IMR-90 (cell line): ENCODE results near the gene OR2H1. TPM values are rescaled to one million over a fixed set of nuclear protein-coding genes. Genes with fewer than 3 reads are reported as not detected.

ENCODE experiments used
- ATAC-seq: fragments of 200-7000 bp; cut with Tn5 transposase; 2 replicates; pipeline ENCODE4 v1.9.1; 2020; ENCODE audit warnings: low read depth, mild to moderate bottlenecking, moderate library complexity
- BruUV-seq: library from RNA; stranded (reverse); fragments of 400-500 nt; replicated peaks from 2 replicates; lab custom pipeline; 2021; lab: Mats Ljungman, UMichigan
- CTCF ChIA-PET: fragments of 300-600 bp; formaldehyde crosslinking; extraction: SDS; loops from one replicate; lab custom pipeline; 2021; ENCODE audit warnings: antibody characterized with exemption; lab: Yijun Ruan, JAX
- POLR2A ChIA-PET: fragments of 300-600 bp; sonication (Branson Sonifier 250); formaldehyde crosslinking; loops from one replicate; lab custom pipeline; 2022; ENCODE audit warnings: antibody characterized with exemption; ENCODE audit not compliant: unreplicated experiment; lab: Charles Lee
- DNase-seq: peaks from one replicate; pipeline ENCODE4 v3.0.0; 2013
- H2AFZ ChIP-seq: replicated peaks from 2 replicates; pipeline ENCODE3; 2013; ENCODE audit warnings: low read length, mild to moderate bottlenecking; ENCODE audit not compliant: poor library complexity
- H2AK5ac ChIP-seq: 2 replicates; pipeline ENCODE4 v1.6.1; 2013; ENCODE audit warnings: low read depth, low read length, inconsistent platforms
- H2AK9ac ChIP-seq: replicated peaks from 2 replicates; pipeline ENCODE3; 2013; ENCODE audit warnings: mild to moderate bottlenecking, low read depth, low read length, moderate library complexity; ENCODE audit not compliant: poor library complexity
- H2BK120ac ChIP-seq: 2 replicates; pipeline ENCODE4 v1.6.1; 2013; ENCODE audit warnings: low read depth, low read length, inconsistent platforms
- H2BK15ac ChIP-seq: 3 replicates; pipeline ENCODE4 v1.6.1; 2013; ENCODE audit warnings: low read depth, low read length, inconsistent platforms
- H2BK20ac ChIP-seq: 2 replicates; pipeline ENCODE4 v1.6.1; 2013; ENCODE audit warnings: low read depth, mild to moderate bottlenecking, inconsistent platforms, low read length, moderate library complexity
- H2BK5ac ChIP-seq: 2 replicates; pipeline ENCODE4 v1.6.1; 2013; ENCODE audit warnings: mild to moderate bottlenecking, low read depth, low read length, inconsistent platforms; ENCODE audit not compliant: poor library complexity, severe bottlenecking
- H3K14ac ChIP-seq: replicated peaks from 2 replicates; pipeline ENCODE4 v1.6.1; 2013; ENCODE audit warnings: low read depth, low read length, inconsistent platforms
- H3K18ac ChIP-seq: 2 replicates; pipeline ENCODE4 v1.6.1; 2013; ENCODE audit warnings: low read depth, low read length, control low read depth
- H3K23ac ChIP-seq: 2 replicates; pipeline ENCODE4 v1.6.1; 2013; ENCODE audit warnings: low read depth, low read length, inconsistent platforms
- H3K27ac ChIP-seq: 2 replicates; pipeline ENCODE4 v1.5.1; 2013; ENCODE audit warnings: mild to moderate bottlenecking, control low read depth, low read length; ENCODE audit not compliant: insufficient read depth
- H3K27me3 ChIP-seq: 2 replicates; pipeline ENCODE4 v1.6.1; 2013; ENCODE audit warnings: low read length; ENCODE audit not compliant: control insufficient read depth, insufficient read depth
- H3K36me3 ChIP-seq: 2 replicates; pipeline ENCODE4 v1.6.1; 2013; ENCODE audit warnings: low read length, mixed read lengths; ENCODE audit not compliant: control insufficient read depth, insufficient read depth
- H3K4ac ChIP-seq: 2 replicates; pipeline ENCODE4 v1.6.1; 2013; ENCODE audit warnings: low read depth, low read length, inconsistent platforms
- H3K4me1 ChIP-seq: 2 replicates; pipeline ENCODE4 v1.6.1; 2013; ENCODE audit warnings: low read length, mixed read lengths; ENCODE audit not compliant: control insufficient read depth, insufficient read depth
- H3K4me2 ChIP-seq: 2 replicates; pipeline ENCODE4 v1.6.1; 2013; ENCODE audit warnings: low read depth, mild to moderate bottlenecking, control low read depth, low read length, moderate library complexity
- H3K4me3 ChIP-seq: 2 replicates; pipeline ENCODE4 v1.5.1; 2013; ENCODE audit warnings: low read depth, mild to moderate bottlenecking, control low read depth, low read length, moderate library complexity; ENCODE audit not compliant: insufficient read depth
- H3K56ac ChIP-seq: 2 replicates; pipeline ENCODE4 v1.6.1; 2013; ENCODE audit warnings: low read length, inconsistent platforms; ENCODE audit not compliant: insufficient read depth; ENCODE audit errors: extremely low read depth
- H3K79me1 ChIP-seq, 2 experiments: 2 replicates each; pipeline ENCODE4 v1.6.1; 2013; ENCODE audit warnings: low read length in 2 of 2, inconsistent platforms in 1 of 2, low read depth in 1 of 2
- H3K9ac ChIP-seq: 2 replicates; pipeline ENCODE4 v1.6.1; 2013; ENCODE audit warnings: low read depth, low read length, control low read depth
- H3K9me1 ChIP-seq: 2 replicates; pipeline ENCODE4 v1.6.1; 2013; ENCODE audit warnings: low read length, inconsistent platforms; ENCODE audit not compliant: insufficient read depth
- H3K9me3 ChIP-seq: 2 replicates; pipeline ENCODE4 v1.6.1; 2013; ENCODE audit warnings: low read length; ENCODE audit not compliant: control insufficient read depth, insufficient read depth
- H4K20me1 ChIP-seq: 2 replicates; pipeline ENCODE4 v1.6.1; 2013; ENCODE audit warnings: low read length, inconsistent platforms; ENCODE audit not compliant: insufficient read depth
- H4K5ac ChIP-seq: 2 replicates; pipeline ENCODE4 v1.6.1; 2013; ENCODE audit warnings: mild to moderate bottlenecking, low read depth, low read length, control low read depth
- H4K8ac ChIP-seq, 2 experiments: 2 replicates each; pipeline ENCODE4 v1.6.1; 2013; ENCODE audit warnings: low read depth in 2 of 2, low read length in 2 of 2, control low read depth in 1 of 2, inconsistent platforms in 1 of 2
- H4K91ac ChIP-seq: 2 replicates; pipeline ENCODE4 v1.6.1; 2013; ENCODE audit warnings: low read depth, low read length, inconsistent platforms; ENCODE audit not compliant: insufficient read depth
- CHD1 ChIP-seq: IDR thresholded peaks from 2 replicates; pipeline ENCODE4 v1.6.1; 2012; ENCODE audit warnings: low read depth, low read length, improper control_type of control experiment
- MAZ ChIP-seq: IDR thresholded peaks from 2 replicates; pipeline ENCODE4 v1.6.1; 2012; ENCODE audit warnings: low read depth, mild to moderate bottlenecking, low read length, improper control_type of control experiment, moderate library complexity, borderline replicate concordance
- NFE2L2 ChIP-seq: fragments of 150-350 bp; IDR thresholded peaks from 2 replicates; pipeline ENCODE4 v1.6.1; 2016; ENCODE audit warnings: low read depth, mild to moderate bottlenecking, low read length
- RAD21 ChIP-seq: IDR thresholded peaks from 2 replicates; pipeline ENCODE4 v1.6.1; 2012; ENCODE audit warnings: low read length, improper control_type of control experiment
- RCOR1 ChIP-seq: IDR thresholded peaks from 2 replicates; pipeline ENCODE4 v1.6.1; 2012; ENCODE audit warnings: mild to moderate bottlenecking, low read length, improper control_type of control experiment; ENCODE audit not compliant: insufficient replicate concordance
- RFX5 ChIP-seq: IDR thresholded peaks from 2 replicates; pipeline ENCODE4 v1.8.0; 2012; ENCODE audit warnings: low read depth, mild to moderate bottlenecking, low read length, moderate library complexity
- WGBS, 2 experiments: methylation state at CpG; one replicate each; pipeline versions ENCODE4 v1.1.5 to v1.1.7; 2013; ENCODE audit warnings: missing lambda C conversion rate in 2 of 2; ENCODE audit not compliant: insufficient read length in 1 of 2; ENCODE audit errors: extremely low coverage in 2 of 2; 5-methylcytosine and 5-hydroxymethylcytosine counted together
- dilution Hi-C: fragments of 300-500 bp; cut with HindIII; formaldehyde crosslinking; loops from one replicate; pipeline ENCODE4 v1.14.3; 2018; ENCODE audit warnings: low sequenced_read_pairs; ENCODE audit not compliant: unreplicated experiment
- in situ Hi-C: fragments of 300-500 bp; cut with MboI; formaldehyde crosslinking; loops from 3 replicates; pipeline ENCODE4 v1.14.3; 2019; ENCODE audit warnings: low sequenced_read_pairs, inconsistent platforms, mixed read lengths
- intact Hi-C: fragments of 100-400 bp; cut with micrococcal nuclease; formaldehyde crosslinking; loops from 2 replicates; pipeline ENCODE4 v1.10.0; 2022
- polyA plus RNA-seq, 3 experiments: library from polyadenylated mRNA; depleted of rRNA; stranded (reverse); fragments of >200 nt; gene quantifications; 2 replicates each; pipeline ENCODE4 v1.2.3, GENCODE V29; 2012; ENCODE audit warnings: low replicate concordance in 1 of 3
- total RNA-seq: library from RNA; depleted of rRNA; stranded (reverse); fragments of >200 nt; gene quantifications from 2 replicates; pipeline ENCODE4 v1.2.3, GENCODE V29; 2012
- TF ChIP-seq, protein P1 (sequence below): conservative IDR thresholded peaks from 2 replicates; pipeline ENCODE4 v1.5.1; 2012; ENCODE audit warnings: mild to moderate bottlenecking, low read depth, low read length, improper control_type of control experiment
- TF ChIP-seq, protein P2 (sequence below): fragments of 150-350 bp; IDR thresholded peaks from 2 replicates; pipeline ENCODE4 v1.6.1; 2016; ENCODE audit warnings: low read depth, mild to moderate bottlenecking, low read length, moderate library complexity, borderline replicate concordance
- TF ChIP-seq, protein P3 (sequence below): fragments of 150-350 bp; IDR thresholded peaks from 2 replicates; pipeline ENCODE4 v1.6.1; 2017; ENCODE audit warnings: mild to moderate bottlenecking, antibody characterized with exemption, low read length, low read depth

OR2H1 gene
- total and polyA plus RNA-seq, 2 of the 4 experiments (the other 2 are of a cell fraction): not detected

DNA sequence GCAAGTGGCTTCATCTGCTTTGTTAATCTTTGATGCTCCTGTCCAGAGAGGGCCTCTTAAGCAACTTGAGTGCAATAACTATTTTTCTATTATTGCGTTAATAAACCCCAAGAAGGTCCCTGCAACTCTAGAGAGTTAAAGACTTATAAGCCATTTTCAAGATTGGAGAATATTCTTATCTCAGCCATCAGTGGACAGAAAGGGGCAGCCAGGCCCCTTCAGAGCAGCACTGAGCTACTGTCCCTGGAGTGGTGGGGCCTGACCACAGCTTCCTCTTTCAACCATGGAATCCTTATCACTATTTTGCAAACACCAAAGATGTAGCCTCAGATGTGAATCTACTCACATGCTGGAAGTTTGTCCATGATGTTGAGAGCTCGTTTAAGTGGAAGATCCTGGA, 33.6 kb downstream of the OR2H1 start:
- intact Hi-C loops (no loop called here), dilution Hi-C loops (no loop called here), in situ Hi-C loops (no loop called here)
- no peak overlapping the region for H3K18ac ChIP-seq
- H3K4me2 ChIP-seq: no peak overlapping the region
- no peaks in the 10 kb centered on the region for H3K36me3 ChIP-seq
- peaks cover 11% of the 10 kb centered on the region for H3K9me3 ChIP-seq
- no CpG with 5 or more reads among the region's 2 CpGs for WGBS, 2 experiments
- no TSS peak for BruUV-seq
- H2BK5ac ChIP-seq: no peak overlapping the region
- no peak overlapping the region for H3K4ac ChIP-seq
- no peak overlapping the region for H2AFZ ChIP-seq
- H4K91ac ChIP-seq: no peak overlapping the region
- no peak overlapping the region for H2AK9ac ChIP-seq
- no peak overlapping the region for H3K14ac ChIP-seq
- no peaks in the 10 kb centered on the region for H3K4me1 ChIP-seq
- no peak overlapping the region for H3K56ac ChIP-seq
- H2BK120ac ChIP-seq: no peak overlapping the region
- H4K5ac ChIP-seq: no peak overlapping the region
- H3K79me1 ChIP-seq: no peaks in the 10 kb centered on the region
- no peak overlapping the region for H3K4me3 ChIP-seq
- no peak overlapping the region for H3K27ac ChIP-seq
- no peak overlapping the region for H2BK20ac ChIP-seq
- no peaks in the 10 kb centered on the region for H3K27me3 ChIP-seq
- no peak overlapping the region for H4K8ac ChIP-seq
- ChIA-PET POLR2A (no interaction called here), CTCF (no interaction called here)
- no peak overlapping the region for H2BK15ac ChIP-seq
- H3K23ac ChIP-seq: no peak overlapping the region
- ATAC-seq (no peak), DNase-seq (no peak)
- no peak overlapping the region for H3K9ac ChIP-seq
- H2AK5ac ChIP-seq: no peak overlapping the region
- no peaks in the 10 kb centered on the region for H3K9me1 ChIP-seq
- H4K20me1 ChIP-seq: no peaks in the 10 kb centered on the region
- TF ChIP-seq MAZ (no peak), RFX5 (no peak), RCOR1 (no peak), CHD1 (no peak), RAD21 (no peak), NFE2L2 (no peak)
- TF ChIP-seq, protein P1, sequence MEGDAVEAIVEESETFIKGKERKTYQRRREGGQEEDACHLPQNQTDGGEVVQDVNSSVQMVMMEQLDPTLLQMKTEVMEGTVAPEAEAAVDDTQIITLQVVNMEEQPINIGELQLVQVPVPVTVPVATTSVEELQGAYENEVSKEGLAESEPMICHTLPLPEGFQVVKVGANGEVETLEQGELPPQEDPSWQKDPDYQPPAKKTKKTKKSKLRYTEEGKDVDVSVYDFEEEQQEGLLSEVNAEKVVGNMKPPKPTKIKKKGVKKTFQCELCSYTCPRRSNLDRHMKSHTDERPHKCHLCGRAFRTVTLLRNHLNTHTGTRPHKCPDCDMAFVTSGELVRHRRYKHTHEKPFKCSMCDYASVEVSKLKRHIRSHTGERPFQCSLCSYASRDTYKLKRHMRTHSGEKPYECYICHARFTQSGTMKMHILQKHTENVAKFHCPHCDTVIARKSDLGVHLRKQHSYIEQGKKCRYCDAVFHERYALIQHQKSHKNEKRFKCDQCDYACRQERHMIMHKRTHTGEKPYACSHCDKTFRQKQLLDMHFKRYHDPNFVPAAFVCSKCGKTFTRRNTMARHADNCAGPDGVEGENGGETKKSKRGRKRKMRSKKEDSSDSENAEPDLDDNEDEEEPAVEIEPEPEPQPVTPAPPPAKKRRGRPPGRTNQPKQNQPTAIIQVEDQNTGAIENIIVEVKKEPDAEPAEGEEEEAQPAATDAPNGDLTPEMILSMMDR: no peak
- TF ChIP-seq, protein P2, sequence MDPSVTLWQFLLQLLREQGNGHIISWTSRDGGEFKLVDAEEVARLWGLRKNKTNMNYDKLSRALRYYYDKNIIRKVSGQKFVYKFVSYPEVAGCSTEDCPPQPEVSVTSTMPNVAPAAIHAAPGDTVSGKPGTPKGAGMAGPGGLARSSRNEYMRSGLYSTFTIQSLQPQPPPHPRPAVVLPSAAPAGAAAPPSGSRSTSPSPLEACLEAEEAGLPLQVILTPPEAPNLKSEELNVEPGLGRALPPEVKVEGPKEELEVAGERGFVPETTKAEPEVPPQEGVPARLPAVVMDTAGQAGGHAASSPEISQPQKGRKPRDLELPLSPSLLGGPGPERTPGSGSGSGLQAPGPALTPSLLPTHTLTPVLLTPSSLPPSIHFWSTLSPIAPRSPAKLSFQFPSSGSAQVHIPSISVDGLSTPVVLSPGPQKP: no peak
- TF ChIP-seq, protein P3, sequence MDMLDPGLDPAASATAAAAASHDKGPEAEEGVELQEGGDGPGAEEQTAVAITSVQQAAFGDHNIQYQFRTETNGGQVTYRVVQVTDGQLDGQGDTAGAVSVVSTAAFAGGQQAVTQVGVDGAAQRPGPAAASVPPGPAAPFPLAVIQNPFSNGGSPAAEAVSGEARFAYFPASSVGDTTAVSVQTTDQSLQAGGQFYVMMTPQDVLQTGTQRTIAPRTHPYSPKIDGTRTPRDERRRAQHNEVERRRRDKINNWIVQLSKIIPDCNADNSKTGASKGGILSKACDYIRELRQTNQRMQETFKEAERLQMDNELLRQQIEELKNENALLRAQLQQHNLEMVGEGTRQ: no peak
